Liver (tissue), 9 donors: ENCODE data around the gene RGS14. TPM values are rescaled to one million over a fixed set of nuclear protein-coding genes. Genes with fewer than 3 reads are reported as not detected.
A peak's percentile ranks its signal among the peaks of the same experiment; 100 is the strongest.

ENCODE experiments used
- DNase-seq: peaks from one replicate; pipeline ENCODE4 v3.0.0-alpha.2; 2017; ENCODE audit warnings: low spot score
- H3K27ac ChIP-seq, 2 donors: one replicate each; pipeline ENCODE4 v1.7.0; 2013; ENCODE audit warnings: inconsistent platforms in 2 of 2, low read length in 2 of 2, control low read depth in 1 of 2, low read depth in 1 of 2, mild to moderate bottlenecking in 1 of 2
- H3K27me3 ChIP-seq, 4 donors: one replicate each; pipeline versions ENCODE4 v1.6.1 to v1.7.0; 2013; ENCODE audit warnings: low read length in 3 of 4, inconsistent platforms in 1 of 4, mild to moderate bottlenecking in 1 of 4, moderate library complexity in 1 of 4; ENCODE audit not compliant: control insufficient read depth in 4 of 4, insufficient read depth in 4 of 4
- H3K36me3 ChIP-seq, 4 donors: one replicate each; pipeline versions ENCODE4 v1.6.1 to v1.7.0; 2013; ENCODE audit warnings: low read length in 3 of 4, mild to moderate bottlenecking in 3 of 4, low read depth in 1 of 4, moderate library complexity in 1 of 4; ENCODE audit not compliant: control insufficient read depth in 4 of 4, insufficient read depth in 3 of 4
- H3K4me1 ChIP-seq, 4 donors: one replicate each; pipeline versions ENCODE4 v1.6.1 to v1.7.0; 2013; ENCODE audit warnings: low read length in 3 of 4, mild to moderate bottlenecking in 3 of 4, moderate library complexity in 1 of 4; ENCODE audit not compliant: control insufficient read depth in 4 of 4, insufficient read depth in 4 of 4
- H3K4me3 ChIP-seq, 3 donors: one replicate each; pipeline versions ENCODE4 v1.6.1 to v1.7.0; 2013; ENCODE audit warnings: low read length in 3 of 3, control low read depth in 1 of 3, low read depth in 1 of 3, mild to moderate bottlenecking in 1 of 3
- H3K9ac ChIP-seq, 2 donors: one replicate each; pipeline ENCODE4 v1.7.0; 2013; ENCODE audit warnings: low read length in 2 of 2, mild to moderate bottlenecking in 2 of 2, moderate library complexity in 2 of 2, control low read depth in 1 of 2, low read depth in 1 of 2
- H3K9me3 ChIP-seq, 4 donors: one replicate each; pipeline versions ENCODE4 v1.6.1 to v1.7.0; 2013; ENCODE audit warnings: low read length in 3 of 4; ENCODE audit not compliant: control insufficient read depth in 4 of 4
- EGR1 ChIP-seq, 2 donors: IDR thresholded peaks; 2 replicates each; pipeline ENCODE4 v1.6.1; 2016 to 2018; ENCODE audit warnings: antibody characterized with exemption in 2 of 2, low read depth in 2 of 2
- FOXA1 ChIP-seq: IDR thresholded peaks from 2 replicates; pipeline ENCODE4 v1.6.1; 2016; ENCODE audit warnings: antibody characterized with exemption
- FOXA2 ChIP-seq: IDR thresholded peaks from 2 replicates; pipeline ENCODE4 v1.6.1; 2016; ENCODE audit warnings: antibody characterized with exemption
- GABPA ChIP-seq, 2 donors: IDR thresholded peaks in 1 of 2; conservative IDR thresholded peaks in 1 of 2; 2 replicates each; pipeline ENCODE4 v1.6.1; 2016; ENCODE audit warnings: antibody characterized with exemption in 2 of 2, mild to moderate bottlenecking in 1 of 2, moderate library complexity in 1 of 2
- HNF4A ChIP-seq, 2 donors: conservative IDR thresholded peaks; 2 replicates each; pipeline ENCODE4 v1.6.1; 2016; ENCODE audit warnings: antibody characterized with exemption in 2 of 2, mild to moderate bottlenecking in 2 of 2
- HNF4G ChIP-seq: IDR thresholded peaks from 2 replicates; pipeline ENCODE4 v1.6.1; 2016; ENCODE audit warnings: antibody characterized with exemption
- JUND ChIP-seq, 2 donors: IDR thresholded peaks; 2 replicates each; pipeline ENCODE4 v1.6.1; 2016; ENCODE audit warnings: antibody characterized with exemption in 2 of 2
- NR2F2 ChIP-seq: IDR thresholded peaks from 2 replicates; pipeline ENCODE4 v1.6.1; 2016; ENCODE audit warnings: antibody characterized with exemption
- RAD21 ChIP-seq, 2 donors: IDR thresholded peaks; 2 replicates each; pipeline ENCODE4 v1.6.1; 2016; ENCODE audit warnings: antibody characterized with exemption in 2 of 2, mild to moderate bottlenecking in 2 of 2
- REST ChIP-seq: IDR thresholded peaks from 2 replicates; pipeline ENCODE4 v1.6.1; 2016; ENCODE audit warnings: antibody characterized with exemption, mild to moderate bottlenecking
- RXRA ChIP-seq, 2 donors: IDR thresholded peaks; 2 replicates each; pipeline ENCODE4 v1.6.1; 2017 to 2018; ENCODE audit warnings: antibody characterized with exemption in 2 of 2, mild to moderate bottlenecking in 1 of 2
- SP1 ChIP-seq: IDR thresholded peaks from 2 replicates; pipeline ENCODE4 v1.6.1; 2018; ENCODE audit warnings: antibody characterized with exemption, mild to moderate bottlenecking
- TAF1 ChIP-seq: conservative IDR thresholded peaks from 2 replicates; pipeline ENCODE4 v1.6.1; 2016; ENCODE audit warnings: antibody characterized with exemption, mild to moderate bottlenecking
- YY1 ChIP-seq: IDR thresholded peaks from 2 replicates; pipeline ENCODE4 v1.6.1; 2016; ENCODE audit warnings: antibody characterized with exemption, mild to moderate bottlenecking
- ZBTB33 ChIP-seq: IDR thresholded peaks from 2 replicates; pipeline ENCODE4 v1.6.1; 2016; ENCODE audit warnings: antibody characterized with exemption
- WGBS: extraction: QIAGEN DNeasy Blood & Tissue Kit; methylation state at CpG from one replicate; pipeline ENCODE4 v1.1.7; 2013; 5-methylcytosine and 5-hydroxymethylcytosine counted together
- polyA plus RNA-seq, 2 donors: library from polyadenylated mRNA; stranded (reverse) in 1 of 2; unstranded in 1 of 2; fragments of 200-250 nt in 1 of 2; fragments of >200 nt in 1 of 2; fragmentation: Nextera tagmentation in 1 of 2; extraction: Ambion mirVana in 1 of 2; gene quantifications; one replicate each; pipeline versions ENCODE4 v1.2.1 to v1.2.3, GENCODE V29; 2013 to 2015
- total RNA-seq, 2 donors: library from RNA; depleted of rRNA; stranded (reverse); fragments of >200 nt; gene quantifications; one replicate each; pipeline ENCODE4 v1.2.3, GENCODE V29; 2014
- TF ChIP-seq, protein P1 (sequence below): IDR thresholded peaks from 2 replicates; pipeline ENCODE4 v1.6.1; 2016; ENCODE audit warnings: antibody characterized with exemption
- TF ChIP-seq, protein P2 (sequence below): fragments of 150-350 bp; IDR thresholded peaks from 2 replicates; pipeline ENCODE4 v1.5.1; 2017; ENCODE audit warnings: improper control_type of control experiment, low read depth, low read length; ENCODE audit not compliant: missing input control
- donor health status: healthy.
- donor health status: healthy.
- donor health status: healthy.
- donor health status: healthy.
- donor health status: healthy.

The RGS14 gene
- total and polyA plus RNA-seq, 4 donors: 10.2 to 53.8 (median 33.3) TPM

DNA sequence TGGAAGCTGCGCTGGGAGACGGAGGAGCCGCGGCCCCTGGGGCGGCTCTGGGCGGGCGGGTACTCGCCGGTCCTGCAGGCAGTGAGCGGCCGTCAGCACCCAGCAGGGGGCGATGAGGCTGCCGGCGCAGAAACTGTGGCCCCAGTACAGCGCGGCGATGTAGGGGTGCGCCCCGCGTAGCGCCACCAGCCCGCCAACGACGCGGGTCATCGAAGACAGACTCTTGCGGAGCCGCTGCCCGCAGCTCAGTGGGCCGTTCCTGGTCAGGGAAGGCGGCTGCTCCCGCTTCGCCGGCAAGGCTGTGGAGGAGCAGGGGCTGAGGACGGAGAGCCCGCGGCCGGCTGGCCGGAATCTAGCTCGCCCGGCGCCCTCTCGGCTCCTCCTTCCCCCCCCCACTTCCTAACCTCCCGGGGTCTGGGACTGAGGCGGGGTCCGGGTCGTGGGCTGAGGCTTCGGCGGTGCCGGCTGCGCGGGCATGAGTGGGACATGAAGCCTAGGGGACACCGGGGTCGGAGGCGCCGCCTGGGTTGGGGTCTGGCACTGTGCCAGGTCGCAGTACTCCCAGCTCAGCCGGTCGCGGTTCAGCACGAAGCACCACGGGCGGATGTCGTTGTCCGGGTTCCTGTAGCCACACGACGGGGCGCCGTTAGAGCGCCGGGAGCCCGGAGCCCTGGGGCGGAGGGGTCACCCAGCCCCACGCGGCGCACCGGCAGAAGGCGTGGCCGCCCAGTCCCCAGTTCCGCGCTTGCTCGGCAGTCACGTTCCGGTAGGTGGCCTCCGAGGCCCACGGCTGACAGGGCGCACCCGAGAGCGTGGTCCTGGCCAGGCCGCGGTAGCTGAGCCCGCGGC lies 46.3 kb downstream of the RGS14 start:
- H3K4me1 ChIP-seq: peaks cover 9 to 49% (median 29%) of the 10 kb centered on the region in 4 donors
- peak overlapping the region in 1 of 3 donors; percentile 31 for H3K4me3 ChIP-seq
- TF ChIP-seq, protein P1, sequence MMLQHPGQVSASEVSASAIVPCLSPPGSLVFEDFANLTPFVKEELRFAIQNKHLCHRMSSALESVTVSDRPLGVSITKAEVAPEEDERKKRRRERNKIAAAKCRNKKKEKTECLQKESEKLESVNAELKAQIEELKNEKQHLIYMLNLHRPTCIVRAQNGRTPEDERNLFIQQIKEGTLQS: no peak
- TF ChIP-seq RAD21 (IDR thresholded peaks at IDR 0.05) (peak; percentile 82 to 85), GABPA (IDR thresholded peaks at IDR 0.05 in 1 of 2, conservative IDR thresholded peaks at IDR 0.05 in 1 of 2) (no peak), REST (no peak), JUND (IDR thresholded peaks at IDR 0.05) (no peak), NR2F2 (no peak), HNF4G (no peak), EGR1 (IDR thresholded peaks at IDR 0.05; ENCODE audit: low read depth in 2 of 2) (no peak), FOXA2 (no peak), RXRA (IDR thresholded peaks at IDR 0.05) (no peak), FOXA1 (no peak)
- TF ChIP-seq, protein P2, sequence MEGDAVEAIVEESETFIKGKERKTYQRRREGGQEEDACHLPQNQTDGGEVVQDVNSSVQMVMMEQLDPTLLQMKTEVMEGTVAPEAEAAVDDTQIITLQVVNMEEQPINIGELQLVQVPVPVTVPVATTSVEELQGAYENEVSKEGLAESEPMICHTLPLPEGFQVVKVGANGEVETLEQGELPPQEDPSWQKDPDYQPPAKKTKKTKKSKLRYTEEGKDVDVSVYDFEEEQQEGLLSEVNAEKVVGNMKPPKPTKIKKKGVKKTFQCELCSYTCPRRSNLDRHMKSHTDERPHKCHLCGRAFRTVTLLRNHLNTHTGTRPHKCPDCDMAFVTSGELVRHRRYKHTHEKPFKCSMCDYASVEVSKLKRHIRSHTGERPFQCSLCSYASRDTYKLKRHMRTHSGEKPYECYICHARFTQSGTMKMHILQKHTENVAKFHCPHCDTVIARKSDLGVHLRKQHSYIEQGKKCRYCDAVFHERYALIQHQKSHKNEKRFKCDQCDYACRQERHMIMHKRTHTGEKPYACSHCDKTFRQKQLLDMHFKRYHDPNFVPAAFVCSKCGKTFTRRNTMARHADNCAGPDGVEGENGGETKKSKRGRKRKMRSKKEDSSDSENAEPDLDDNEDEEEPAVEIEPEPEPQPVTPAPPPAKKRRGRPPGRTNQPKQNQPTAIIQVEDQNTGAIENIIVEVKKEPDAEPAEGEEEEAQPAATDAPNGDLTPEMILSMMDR: peak; percentile 57
- no peaks in the 10 kb centered on the region for H3K27me3 ChIP-seq
- H3K9ac ChIP-seq: peak overlapping the region in 1 of 2 donors; percentile 34
- peaks cover 0 to 11% (median 7%) of the 10 kb centered on the region in 4 donors for H3K36me3 ChIP-seq
- no peaks in the 10 kb centered on the region for H3K9me3 ChIP-seq
- no peak overlapping the region for H3K27ac ChIP-seq
- WGBS: 42% methylated on average over 93 of the region's 93 CpGs
- DNase-seq: peak; percentile 78

- H3K4me3 ChIP-seq: peak overlapping the region in 1 of 3 donors; percentile 31
- H3K27me3 ChIP-seq: no peaks in the 10 kb centered on the region
- DNase-seq: no peak
- H3K36me3 ChIP-seq: peaks cover 0 to 11% (median 7%) of the 10 kb centered on the region in 4 donors
- peaks cover 11 to 50% (median 30%) of the 10 kb centered on the region in 4 donors for H3K4me1 ChIP-seq
- 59% methylated on average over 16 of the region's 16 CpGs for WGBS
- no peaks in the 10 kb centered on the region for H3K9me3 ChIP-seq
- TF ChIP-seq HNF4A (conservative IDR thresholded peaks at IDR 0.05): no peak
- TF ChIP-seq RXRA (IDR thresholded peaks at IDR 0.05): no peak
- no peak for TF ChIP-seq RAD21 (IDR thresholded peaks at IDR 0.05)
- TF ChIP-seq GABPA (IDR thresholded peaks at IDR 0.05 in 1 of 2, conservative IDR thresholded peaks at IDR 0.05 in 1 of 2): no peak
- TF ChIP-seq SP1: no peak
- TF ChIP-seq FOXA1: no peak
- TF ChIP-seq JUND (IDR thresholded peaks at IDR 0.05): no peak
- no peak for TF ChIP-seq ZBTB33
- TF ChIP-seq TAF1: no peak
- TF ChIP-seq REST: no peak
- TF ChIP-seq YY1: no peak
- no peak overlapping the region for H3K27ac ChIP-seq
- H3K9ac ChIP-seq: no peak overlapping the region
These were observed 47.0 kb downstream of the RGS14 start for GRCh38 chr5:177404641-177405179.
